ENCODE results near the gene TRIP13. TPM values are rescaled to one million over a fixed set of nuclear protein-coding genes. Genes with fewer than 3 reads are reported as not detected.

Gene TRIP13
- total RNA-seq, 1 donor from 2014 or later, result 3.9 TPM

GRCh38 chr5:855771-856530 is 36.7 kb upstream of the TRIP13 start:
- Mint-ChIP-seq H3K4me1 (ENCODE audit: low read depth, unreplicated experiment) (no peaks in the 10 kb centered on the region), H3K4me3 (ENCODE audit: unreplicated experiment) (no peak overlapping the region), H3K27me3 (ENCODE audit: unreplicated experiment) (peaks cover 13% of the 10 kb centered on the region), H3K36me3 (ENCODE audit: unreplicated experiment) (no peaks in the 10 kb centered on the region), H3K27ac (ENCODE audit: unreplicated experiment) (no peak overlapping the region), H3K9me3 (ENCODE audit: unreplicated experiment) (peaks cover 13% of the 10 kb centered on the region)
- peak; percentile 33 for DNase-seq
- TF ChIP-seq CTCF (IDR thresholded peaks at IDR 0.05; ENCODE audit: partially characterized antibody, unreplicated experiment), result no peak

GRCh38 chr5:856531-857425 is 35.9 kb upstream of the TRIP13 start:
- Mint-ChIP-seq H3K36me3 (ENCODE audit: unreplicated experiment) (no peaks in the 10 kb centered on the region), H3K9me3 (ENCODE audit: unreplicated experiment) (peaks cover 11% of the 10 kb centered on the region), H3K27me3 (ENCODE audit: unreplicated experiment) (peaks cover 10% of the 10 kb centered on the region), H3K4me1 (ENCODE audit: low read depth, unreplicated experiment) (no peaks in the 10 kb centered on the region), H3K27ac (ENCODE audit: unreplicated experiment) (no peak overlapping the region), H3K4me3 (ENCODE audit: unreplicated experiment) (no peak overlapping the region)
- TF ChIP-seq CTCF (IDR thresholded peaks at IDR 0.05; ENCODE audit: partially characterized antibody, unreplicated experiment), result no peak
- no peak for DNase-seq

- Mint-ChIP-seq H3K27ac (ENCODE audit: unreplicated experiment) (no peak overlapping the region), H3K36me3 (ENCODE audit: unreplicated experiment) (no peaks in the 10 kb centered on the region), H3K4me1 (ENCODE audit: low read depth, unreplicated experiment) (peaks cover 3% of the 10 kb centered on the region), H3K4me3 (ENCODE audit: unreplicated experiment) (no peak overlapping the region), H3K9me3 (ENCODE audit: unreplicated experiment) (peaks cover 6% of the 10 kb centered on the region), H3K27me3 (ENCODE audit: unreplicated experiment) (peaks cover 5% of the 10 kb centered on the region)
- no peak for DNase-seq
- TF ChIP-seq CTCF (IDR thresholded peaks at IDR 0.05; ENCODE audit: partially characterized antibody, unreplicated experiment), result no peak
Observed at GRCh38 chr5:858726-859125, 34.0 kb upstream of the TRIP13 start.

GRCh38 chr5:859391-859790 is 33.3 kb upstream of the TRIP13 start:
- no peaks in the 10 kb centered on the region for H3K36me3 Mint-ChIP-seq (ENCODE audit: unreplicated experiment)
- TF ChIP-seq CTCF (IDR thresholded peaks at IDR 0.05; ENCODE audit: partially characterized antibody, unreplicated experiment), result no peak
- peaks cover 3% of the 10 kb centered on the region for H3K4me1 Mint-ChIP-seq (ENCODE audit: low read depth, unreplicated experiment)
- peaks cover 5% of the 10 kb centered on the region for H3K9me3 Mint-ChIP-seq (ENCODE audit: unreplicated experiment)
- H3K27ac Mint-ChIP-seq (ENCODE audit: unreplicated experiment), result no peak overlapping the region
- DNase-seq, result no peak
- H3K4me3 Mint-ChIP-seq (ENCODE audit: unreplicated experiment), result no peak overlapping the region
- peaks cover 5% of the 10 kb centered on the region for H3K27me3 Mint-ChIP-seq (ENCODE audit: unreplicated experiment)

All from glutamatergic neuron (in vitro differentiated cells).